ENCODE data around the gene SLC39A8.
"Not testable (repeated sequence)": the region's sequence is repeated elsewhere in the genome, so short reads cannot be mapped to it uniquely, and the experiment has no call there.

The SLC39A8 gene

DNA sequence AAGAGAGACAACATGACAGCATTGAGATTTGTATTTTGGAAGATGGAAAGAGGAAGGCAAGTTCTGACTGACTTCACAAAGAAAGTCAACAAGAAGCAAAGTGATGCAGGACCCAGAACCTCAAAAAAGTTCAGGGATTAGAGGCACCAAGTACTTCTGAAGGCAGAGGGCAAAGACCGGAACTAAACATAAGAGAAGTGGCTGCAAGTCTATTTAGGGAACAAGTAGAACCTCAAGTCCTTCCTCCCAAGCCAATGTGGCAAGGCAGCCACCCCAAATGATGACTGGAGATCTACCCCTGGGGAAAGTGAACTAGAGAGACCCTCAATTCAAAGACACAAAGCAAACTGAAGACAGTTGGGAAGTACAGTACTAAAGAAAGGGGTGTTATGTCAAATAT is 46.6 kb downstream of the SLC39A8 start:
- no peak for DNase-seq

DNA sequence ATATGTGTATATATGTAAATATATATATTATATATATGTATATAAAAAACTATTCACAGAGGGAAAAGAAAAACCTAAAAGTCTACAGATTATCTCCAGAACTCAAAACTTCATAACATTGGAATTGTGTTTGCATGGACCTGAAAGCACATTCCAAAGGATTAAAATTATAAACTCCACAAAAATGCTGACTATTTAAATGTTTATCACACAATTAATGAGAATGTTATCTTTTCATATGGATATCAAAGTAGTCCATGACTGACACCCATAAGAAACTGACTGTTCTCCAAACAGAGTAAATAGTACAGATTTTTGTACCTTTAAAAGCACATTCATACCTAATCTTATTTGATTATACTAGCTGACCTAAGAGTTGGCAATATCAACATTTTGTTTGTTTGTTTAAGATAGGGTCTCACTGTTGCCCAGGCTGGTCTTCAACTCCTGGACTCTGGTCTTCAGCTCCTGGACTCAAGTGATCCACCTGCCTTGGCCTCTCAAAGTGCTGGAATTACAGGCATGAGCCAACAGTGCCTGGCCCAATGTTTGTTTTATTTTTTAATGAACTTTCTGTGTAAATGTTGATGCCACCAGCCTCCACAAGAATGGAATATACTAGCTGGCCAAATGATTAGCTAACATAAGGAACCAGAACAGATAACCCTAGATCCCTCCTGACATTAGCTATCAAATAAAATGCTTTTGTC is 50.0 kb downstream of the SLC39A8 start:
- no peak for DNase-seq

DNA sequence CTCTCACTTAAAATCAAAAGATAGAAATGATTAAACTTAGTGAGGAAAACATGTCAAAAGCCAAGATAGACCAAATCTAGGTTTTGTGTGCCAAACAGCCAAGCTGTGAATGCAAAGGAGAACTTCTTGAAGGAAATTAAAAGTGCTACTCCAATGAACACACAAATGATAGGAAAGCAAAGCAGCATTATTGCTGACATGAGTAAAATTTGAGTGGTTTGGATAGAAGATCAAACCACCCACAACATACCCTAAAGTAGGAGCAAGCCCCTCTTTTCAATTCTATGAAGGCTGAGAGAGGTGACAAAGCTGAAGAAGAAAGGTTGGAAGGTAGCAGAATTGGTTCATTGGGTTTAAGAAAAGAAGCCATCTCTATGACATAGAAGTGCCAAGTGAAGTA is 56.8 kb downstream of the SLC39A8 start:
- no peak for DNase-seq

DNA sequence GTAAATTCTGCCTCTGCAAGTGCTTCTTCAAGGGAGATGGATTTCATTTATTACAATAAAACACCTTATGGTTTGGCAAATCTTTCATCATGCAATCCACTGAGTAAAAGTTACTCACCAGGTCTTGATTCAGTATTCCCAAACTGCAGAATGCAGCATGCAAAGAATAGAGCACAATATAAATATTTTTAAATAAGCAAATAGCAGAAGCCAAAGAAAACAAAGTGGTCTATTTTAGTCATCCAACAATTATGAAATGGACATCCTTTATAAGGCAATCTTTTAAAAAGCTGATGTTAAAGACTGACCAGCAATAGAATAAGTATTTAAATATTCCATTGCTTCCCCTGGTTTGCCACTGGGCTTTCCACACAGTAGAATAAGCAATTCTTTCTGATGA is 59.5 kb downstream of the SLC39A8 start:
- no peak for DNase-seq

DNA sequence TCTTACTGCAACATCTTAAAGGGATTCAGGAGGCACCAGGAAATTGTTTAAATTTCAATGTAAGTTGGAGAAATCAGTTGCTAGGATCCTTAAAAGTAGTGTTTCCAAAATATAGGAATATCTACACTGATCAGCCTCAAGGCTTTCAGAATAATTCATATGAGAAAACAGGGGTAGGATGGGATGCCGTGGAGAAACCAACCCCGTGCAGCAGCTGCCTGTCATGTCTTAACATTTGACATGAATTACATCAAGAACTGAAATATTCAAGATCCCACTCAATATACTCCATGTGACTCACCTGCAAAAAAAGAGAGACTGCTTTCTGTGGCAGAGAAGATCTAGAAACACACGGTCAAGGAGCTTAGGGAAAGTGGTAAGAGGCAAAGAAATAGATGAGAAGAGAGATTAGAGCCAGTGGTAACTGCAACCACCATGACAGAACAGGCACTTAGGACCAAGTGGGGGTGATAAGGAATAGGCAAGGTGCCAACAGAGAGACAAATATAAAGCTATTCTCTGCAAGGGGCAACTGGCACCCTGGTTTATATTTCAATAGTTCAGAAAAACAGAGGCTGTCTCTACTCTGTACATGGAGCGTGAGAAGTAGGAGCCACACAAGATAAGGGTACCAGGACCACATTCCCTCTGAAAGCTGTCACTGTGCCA is 64.0 kb downstream of the SLC39A8 start:
- DNase-seq, result peak in 1 of 5 experiments; percentile 10

DNA sequence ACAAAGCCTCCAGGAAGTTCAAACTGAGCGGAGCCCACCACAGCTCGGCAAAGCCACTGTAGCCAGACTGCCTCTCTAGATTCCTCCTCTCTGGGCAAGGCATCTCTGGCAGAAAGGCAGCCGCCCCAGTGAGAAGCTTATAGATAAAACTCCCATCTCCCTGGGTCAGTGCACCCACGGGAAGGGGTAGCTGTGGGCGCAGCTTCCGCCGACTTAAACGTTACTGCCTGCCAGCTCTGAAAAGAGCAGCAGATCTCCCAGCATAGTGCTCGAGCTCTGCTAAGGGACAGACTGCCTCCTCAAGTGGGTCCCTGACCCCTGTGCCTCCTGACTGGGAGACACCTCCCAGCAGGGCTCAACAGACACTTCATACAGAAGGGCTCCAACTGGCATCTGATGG is 72.0 kb downstream of the SLC39A8 start:
- not testable (repeated sequence) for DNase-seq

DNA sequence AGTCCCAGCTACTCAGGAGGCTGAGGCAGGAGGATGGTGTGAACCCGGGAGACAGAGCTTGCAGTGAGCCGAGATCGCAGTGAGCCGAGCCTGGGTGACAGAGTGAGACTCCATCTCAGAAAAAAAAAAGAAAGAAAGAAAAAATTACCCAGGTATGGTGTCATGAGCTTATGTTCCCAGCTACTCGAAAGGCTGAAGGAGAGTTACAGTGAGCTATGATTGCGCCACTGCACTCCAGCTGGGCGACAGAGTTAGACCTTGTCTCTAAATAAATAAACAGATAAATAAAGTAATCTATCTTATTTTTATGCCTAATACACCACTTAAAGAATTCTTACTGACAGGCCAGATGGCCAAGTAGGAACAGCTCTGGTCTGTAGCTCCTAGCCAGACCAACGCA is 73.0 kb downstream of the SLC39A8 start:
- no peak for DNase-seq

DNA sequence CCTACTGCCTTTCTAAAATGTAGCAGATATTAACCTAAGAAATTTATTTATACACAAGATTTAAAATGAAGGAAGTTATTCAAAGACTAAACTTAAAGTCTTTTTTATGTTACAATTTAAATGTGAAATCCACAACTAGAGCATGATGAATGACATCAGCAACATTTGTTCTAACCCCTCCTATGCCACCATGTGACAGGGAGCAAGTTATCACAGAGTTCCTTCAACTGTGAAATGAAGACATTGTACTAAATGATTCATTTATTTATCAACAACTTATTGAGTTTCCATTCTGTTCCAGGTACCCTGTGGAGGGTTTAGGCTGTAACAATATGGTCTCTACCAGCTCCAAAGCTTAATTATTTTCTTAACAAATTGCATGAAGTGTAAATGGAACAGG is 76.9 kb downstream of the SLC39A8 start:
- no peak for DNase-seq

DNA sequence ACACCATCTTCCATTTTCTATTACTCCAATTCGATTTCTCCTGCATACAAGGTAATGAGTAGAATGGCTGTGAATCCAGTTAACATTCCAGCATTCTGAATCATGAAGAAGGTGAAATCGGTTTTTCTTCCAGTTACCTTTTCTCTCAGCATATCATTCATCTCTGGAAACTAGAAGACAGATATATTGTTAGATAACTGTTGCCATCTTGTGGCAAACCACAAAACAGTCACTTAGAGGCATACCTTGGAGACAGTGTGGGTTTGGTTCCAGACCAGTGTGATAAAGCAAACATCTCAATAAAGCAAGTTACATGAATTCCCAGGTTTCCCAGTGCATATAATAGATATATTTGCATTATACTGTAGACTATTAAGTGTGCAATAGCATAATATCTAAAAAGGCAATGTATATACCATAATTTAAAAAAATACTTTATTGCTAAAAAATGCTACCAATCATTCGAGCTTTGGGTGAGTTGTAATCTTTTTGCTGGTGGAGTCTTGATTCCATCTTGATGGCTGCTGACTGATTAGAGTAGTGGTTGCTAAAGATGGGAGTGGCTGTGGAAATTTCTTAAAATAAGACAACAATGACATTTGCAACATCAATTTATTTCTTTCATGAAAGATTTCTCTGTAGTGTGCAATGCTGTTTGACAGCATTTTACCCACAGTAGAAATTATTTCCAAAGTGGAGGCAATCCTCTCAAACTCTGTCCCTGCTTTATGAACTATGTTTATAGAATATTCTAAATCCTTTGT is 82.1 kb downstream of the SLC39A8 start:
- DNase-seq, result peak in 1 of 5 experiments; percentile 81

DNA sequence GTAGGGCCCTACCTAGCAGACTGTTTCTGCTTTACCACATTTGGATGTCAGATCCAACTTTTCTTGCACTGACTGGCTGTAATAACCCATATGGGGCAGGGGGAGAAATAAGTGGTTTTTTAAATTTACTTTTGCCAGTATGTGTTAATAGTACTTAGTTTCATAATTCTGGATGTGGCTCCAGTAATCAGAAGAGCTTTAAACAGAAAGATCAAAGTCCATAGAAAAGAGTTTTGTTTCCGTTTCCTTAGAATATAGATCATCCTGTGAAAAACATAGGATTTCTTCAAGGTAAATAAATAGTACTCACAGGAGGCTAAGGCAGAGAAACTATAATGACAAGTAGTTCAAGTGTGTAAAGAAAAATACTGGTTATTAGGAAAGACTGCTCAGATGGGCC is 85.6 kb downstream of the SLC39A8 start:
- no peak for DNase-seq

DNA sequence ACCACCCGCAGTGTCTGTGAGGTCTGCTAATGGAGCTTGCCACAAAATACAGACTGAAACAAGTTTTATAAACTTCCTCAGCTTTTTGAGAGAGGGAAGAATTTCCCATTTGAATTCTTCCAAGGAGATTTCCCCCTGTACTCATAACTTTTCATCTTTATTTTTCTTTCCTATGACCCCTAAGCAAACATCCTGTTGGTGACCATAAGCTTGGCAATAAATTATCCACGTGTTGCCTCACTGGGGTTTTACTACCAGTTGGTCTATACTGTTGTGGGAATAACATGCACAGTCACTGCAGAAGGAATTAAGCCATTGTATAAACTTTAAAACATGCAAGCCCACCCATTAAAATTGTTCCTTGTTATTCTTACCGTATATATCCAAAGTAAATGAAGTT is 86.2 kb downstream of the SLC39A8 start:
- DNase-seq, result no peak

DNA sequence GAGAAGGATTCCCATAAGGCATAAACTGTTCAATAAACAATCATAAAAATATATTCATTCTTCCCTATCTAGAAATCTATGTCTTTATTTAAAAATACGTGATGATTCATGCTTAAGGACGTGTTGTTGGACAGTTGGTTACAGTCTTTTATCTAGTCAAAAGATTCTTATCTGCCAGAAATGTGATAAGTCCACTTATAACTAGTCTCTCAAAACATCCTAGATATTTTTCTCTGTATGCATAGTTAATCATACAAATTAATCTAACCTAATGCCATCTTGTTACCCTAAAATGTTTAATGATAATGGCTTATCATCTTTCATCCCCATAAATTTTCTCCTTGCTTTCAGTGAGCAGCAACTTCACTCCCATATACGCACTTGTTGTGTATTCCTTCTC is 89.0 kb downstream of the SLC39A8 start:
- no peak for DNase-seq

DNA sequence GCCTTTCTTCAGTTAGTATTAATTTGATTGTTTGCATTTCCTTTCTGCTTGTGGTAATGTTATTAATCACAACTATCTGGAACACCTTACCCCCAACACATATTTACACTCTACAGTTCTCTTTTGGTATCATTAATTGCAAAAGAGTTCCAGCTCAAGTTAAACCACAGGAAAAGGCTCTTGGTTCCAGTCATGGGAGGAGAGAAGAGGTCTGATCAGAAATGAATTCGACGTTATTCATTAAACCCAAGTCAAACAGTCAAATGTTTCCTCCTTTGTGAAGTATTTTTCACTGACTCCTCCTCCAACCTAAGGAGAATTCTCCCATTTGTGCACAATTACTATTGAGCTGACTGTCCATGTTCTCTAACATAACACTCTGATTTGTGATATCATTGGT is 91.4 kb downstream of the SLC39A8 start:
- no peak for DNase-seq

DNA sequence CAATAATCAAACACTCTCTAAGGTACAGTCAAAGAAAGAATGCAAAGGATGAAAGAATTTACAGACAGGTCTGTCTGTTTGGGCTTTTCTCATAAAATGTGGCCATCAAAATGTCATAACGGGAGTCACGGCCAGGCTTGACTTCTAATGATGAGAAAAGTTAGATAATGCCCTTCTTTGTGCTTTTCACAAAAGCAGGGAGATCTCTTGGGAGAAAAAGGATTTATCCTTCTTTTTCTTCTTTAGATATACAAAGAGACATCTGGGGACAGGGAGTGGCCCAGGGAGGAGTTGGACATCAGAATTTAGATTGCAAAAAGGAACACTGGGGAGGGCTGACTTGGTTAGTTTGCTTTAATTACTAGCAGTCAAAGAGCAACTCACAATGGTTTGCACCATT is 93.1 kb downstream of the SLC39A8 start:
- DNase-seq, result no peak

DNA sequence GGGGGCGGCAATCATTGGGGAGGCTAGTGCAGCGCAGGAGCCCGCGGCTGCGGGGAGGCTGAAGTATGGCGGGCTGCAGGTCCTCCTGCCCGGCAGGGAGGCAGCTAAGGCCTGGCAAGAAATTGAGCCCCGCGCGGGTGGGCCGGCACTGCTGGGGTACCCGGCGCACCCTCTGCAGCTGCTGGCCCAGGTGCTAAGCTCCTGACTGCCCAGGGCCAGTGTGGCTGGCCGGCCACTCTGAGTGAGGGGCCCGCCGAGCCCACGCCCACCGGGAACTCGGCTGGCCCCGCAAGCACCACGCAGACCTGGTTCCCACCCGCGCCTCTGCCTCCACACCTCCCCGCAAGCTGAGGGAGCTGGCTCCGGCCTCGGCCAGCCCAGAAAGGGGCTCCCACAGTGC is 94.9 kb downstream of the SLC39A8 start:
- no peak for DNase-seq

DNA sequence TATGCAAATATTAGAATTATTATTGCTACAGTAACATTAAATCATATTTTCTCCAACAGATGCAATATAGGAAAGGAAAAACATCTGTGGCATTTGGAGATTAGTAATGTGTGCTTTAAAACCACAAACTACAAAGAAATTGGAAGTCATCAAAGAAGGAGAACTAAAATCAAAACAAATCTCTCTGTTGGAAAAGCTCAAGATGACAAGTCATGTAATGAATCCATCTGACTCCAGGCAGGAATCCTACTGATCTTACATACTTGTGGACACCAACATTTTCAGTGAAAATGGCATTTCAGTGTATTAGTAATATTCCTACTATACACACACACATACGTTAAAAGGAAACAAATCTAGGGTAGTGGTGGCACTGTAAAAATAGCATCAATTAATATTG is 98.2 kb downstream of the SLC39A8 start:
- DNase-seq, result no peak

DNA sequence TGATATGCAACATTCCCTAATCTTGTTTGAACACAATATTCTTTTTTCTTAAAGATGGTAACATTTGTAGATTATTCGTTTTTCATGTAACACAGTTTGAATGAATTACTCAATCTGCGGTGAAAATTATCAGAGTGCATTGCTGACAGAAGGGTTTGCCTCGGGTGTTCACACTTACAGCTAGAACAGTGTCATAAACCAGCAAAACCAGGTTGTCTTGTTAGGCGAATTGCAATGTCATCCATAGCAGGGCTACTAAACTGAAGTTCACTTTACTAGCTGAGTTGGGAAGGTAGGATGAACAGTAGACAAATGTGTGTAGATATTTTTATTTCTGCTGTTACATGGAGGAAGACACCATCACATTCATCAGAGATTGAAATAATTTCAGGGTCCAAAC is 98.9 kb downstream of the SLC39A8 start:
- DNase-seq, result no peak

DNA sequence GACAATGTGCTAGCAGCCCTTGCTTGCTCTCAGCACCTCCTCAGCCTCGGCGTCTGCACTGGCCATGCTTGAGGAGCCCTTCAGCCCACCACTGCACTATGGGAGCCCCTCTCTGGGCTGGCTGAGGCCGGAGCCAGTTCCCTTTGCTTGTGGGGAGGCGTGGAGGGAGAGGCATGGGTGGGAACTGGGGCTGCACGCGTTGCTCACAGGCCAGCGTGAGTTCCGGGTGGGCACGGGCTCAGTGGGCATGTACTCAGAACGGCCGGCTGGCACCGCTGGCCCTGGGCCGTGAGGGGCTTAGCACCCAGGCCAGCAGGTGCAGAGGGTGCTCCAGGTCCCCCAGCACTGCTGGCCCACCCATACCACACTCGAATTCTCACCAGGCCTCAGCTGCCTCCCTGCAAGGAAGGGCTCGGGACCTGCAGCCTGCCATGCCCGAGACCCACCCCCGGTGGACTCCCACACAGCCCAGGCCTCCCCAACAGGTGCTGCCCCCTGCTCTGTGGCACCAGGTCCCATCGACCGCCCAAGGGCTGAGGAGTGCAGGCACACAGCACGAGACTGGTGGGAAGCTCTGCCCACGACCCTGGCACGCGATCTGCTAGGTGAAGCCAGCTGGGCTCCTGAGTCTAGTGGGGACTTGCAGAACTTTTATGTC is 100.3 kb downstream of the SLC39A8 start:
- DNase-seq, result no peak

DNA sequence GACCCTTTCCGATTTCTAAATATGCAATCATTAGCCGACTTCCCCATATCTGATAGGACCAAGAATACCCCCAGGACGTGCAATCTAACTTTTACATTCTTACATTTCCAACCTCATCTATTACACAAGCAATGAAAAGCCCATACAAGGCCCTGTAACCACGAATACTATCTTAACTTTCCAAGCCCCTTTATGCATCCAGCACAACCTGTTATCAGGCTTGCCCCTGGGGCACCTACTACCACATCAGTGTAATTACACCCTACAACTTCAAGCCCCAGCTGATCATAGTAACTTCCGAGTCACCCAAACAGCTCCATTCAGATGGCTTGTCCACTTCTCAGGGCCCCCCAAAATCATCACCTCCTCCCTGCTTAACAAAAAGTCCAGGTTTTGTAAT is 102.0 kb downstream of the SLC39A8 start:
- DNase-seq, result not testable (repeated sequence)

DNA sequence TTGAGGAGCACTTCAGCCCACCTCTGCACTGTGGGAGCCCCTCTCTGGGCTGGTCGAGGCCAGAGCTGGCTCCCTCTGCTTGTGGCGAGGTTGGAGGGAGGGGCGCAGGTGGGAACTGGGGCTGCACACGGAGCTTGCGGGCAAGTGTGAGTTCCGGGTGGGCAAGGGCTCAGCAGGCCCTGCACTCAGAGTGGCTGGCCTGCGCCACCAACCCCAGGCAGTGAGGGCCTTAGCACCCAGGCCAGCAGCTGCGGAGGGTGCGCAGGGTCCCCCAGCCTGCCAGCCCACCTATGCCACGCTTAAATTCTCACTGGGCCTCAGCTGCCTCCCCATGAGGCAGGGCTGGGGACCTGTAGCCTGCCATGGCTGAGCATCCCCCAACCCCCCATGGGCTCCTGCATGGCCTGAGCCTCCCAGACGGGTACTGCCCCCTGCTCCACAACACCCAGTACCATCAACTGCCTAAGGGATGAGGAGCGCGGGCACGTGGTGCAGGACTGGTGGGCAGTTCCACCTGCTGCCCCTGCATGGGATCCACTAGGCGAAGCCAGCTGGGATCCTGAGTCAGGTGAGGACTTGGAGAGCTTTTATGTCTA is 110.9 kb downstream of the SLC39A8 start:
- DNase-seq, result no peak

DNA sequence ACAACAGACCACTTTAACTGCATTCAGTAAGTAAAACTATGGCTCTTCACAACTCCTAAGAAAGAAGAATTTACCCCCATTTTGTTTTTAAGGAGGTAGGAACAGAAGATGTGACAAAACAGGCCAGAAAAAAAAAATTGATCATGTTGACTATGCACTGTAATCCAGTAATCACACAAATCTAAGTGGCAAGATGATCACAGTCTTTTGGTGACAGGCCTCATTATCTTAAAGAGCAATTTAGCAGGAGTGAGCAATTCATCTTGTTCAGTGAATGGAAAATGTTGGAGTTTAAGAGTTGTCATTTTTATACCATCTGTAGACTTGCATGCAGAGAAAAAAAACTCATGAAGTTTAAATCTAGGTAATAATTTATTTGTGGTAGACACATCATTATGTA is 115.1 kb downstream of the SLC39A8 start:
- DNase-seq, result no peak

DNA sequence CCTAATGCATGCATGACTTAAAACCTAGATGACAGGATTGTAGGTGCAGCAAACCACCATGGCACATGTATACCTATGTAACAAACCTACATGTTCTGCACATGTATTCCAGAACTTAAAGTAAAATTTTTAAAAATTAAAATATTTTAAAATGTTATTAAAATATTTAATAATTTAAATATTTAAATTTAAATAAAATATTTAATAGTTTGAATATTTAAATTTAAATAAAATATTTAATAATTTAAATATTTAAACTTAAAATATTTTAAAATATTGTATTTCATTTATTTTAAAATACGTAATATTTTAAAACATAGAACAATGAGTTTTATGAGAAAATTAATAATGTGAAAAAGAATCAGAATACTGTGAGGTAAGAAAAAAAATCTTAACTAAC is 117.9 kb downstream of the SLC39A8 start:
- DNase-seq, result no peak

DNA sequence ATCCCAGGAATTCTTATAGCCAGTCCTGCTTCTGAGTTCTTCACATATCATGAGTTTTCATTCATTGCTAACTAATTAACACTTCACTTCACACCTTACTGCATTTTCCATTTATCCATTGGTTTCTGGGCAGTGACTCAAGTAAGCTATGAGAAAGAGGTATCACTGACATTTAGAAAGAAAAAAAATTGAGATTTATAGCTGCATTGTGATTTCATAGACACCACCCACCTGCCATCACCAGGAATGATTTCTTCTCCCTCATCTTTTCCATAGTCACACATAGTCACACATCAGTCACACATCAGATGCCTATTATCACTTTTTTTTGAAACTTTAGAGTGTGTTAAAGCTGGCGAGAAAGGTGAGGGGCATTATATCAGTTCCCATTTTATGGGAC is 121.8 kb downstream of the SLC39A8 start:
- DNase-seq, result no peak
